DMS 273 (cell line): ENCODE results near the gene CISD3.

Source experiments
- DNase-seq: peaks from one replicate; lab custom pipeline; 2025; ENCODE audit not compliant: unreplicated experiment; lab: John Stamatoyannopoulos, UW

Gene CISD3

DNA sequence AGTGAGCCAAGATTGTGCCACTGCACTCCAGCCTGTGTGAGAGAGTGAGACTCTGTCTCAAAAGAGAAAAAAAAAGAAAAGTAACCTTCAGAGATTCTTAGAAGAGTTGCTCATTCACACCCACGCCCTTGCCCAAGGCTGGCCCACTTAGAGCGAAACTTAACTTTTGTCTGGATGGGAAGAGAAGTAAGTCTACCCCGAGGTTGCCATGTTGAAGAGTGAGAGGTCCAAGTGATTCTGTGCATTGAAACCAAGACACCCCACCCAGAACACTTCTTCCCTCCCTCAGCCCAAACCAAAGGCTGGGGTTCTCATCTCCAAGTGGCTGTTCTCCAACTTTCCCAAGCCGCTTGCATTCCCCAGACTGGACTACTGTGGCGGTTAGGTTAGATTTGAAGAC lies 2.4 kb upstream of the CISD3 start:
- DNase-seq, result no peak

DNA sequence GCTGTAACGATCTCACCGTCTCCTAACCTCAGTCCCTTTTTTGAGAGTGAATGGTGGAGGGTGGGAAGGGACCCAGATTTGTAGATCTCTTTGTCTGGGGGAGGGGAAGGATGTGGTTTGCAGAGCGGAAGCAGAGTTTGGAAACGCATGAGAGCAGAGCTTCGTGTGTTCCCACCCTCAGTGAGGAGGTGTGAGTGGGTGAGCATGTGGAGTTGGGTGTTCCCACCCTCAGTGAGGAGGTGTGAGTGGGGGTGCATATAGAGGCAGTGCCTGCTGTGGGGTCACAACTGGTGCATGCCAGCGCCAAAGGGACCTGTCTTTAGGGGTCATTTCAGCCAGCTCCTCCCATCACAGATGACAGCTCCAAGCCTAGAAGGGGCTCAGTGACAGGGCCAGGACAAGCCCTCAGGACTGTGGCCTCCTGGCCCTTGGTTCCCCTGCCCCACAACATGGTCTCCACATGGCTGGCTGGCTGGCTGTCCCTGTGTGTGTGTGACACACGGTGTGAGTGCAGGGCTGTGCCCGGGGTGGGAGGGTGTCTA lies 1.8 kb upstream of the CISD3 start:
- DNase-seq, result no peak

DNA sequence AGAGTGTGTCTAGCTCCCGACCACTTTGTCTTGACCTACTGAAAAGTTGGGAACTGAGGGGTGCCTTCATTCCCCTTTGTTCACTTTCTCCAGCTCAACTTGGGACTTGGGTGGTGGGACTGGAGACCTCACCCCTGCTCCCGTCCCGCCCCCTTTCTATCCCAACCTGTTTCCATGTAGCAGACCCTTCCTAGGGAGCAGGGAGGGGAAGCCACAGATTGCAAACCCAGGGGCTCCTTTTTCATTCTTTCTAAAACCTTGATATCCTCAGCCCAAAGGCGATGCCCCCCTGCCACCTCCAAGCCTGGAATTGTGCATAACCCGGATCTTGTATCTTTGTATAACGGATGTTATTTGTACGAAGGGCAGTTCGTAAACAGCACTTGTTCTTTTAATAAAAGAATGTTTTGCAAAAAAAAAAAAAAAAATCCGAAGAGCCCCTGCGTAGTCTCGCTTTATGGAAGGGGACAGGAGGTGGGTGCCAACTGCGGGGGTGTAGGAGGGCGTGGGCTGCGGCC lies 714 bp upstream of the CISD3 start:
- DNase-seq, result no peak

DNA sequence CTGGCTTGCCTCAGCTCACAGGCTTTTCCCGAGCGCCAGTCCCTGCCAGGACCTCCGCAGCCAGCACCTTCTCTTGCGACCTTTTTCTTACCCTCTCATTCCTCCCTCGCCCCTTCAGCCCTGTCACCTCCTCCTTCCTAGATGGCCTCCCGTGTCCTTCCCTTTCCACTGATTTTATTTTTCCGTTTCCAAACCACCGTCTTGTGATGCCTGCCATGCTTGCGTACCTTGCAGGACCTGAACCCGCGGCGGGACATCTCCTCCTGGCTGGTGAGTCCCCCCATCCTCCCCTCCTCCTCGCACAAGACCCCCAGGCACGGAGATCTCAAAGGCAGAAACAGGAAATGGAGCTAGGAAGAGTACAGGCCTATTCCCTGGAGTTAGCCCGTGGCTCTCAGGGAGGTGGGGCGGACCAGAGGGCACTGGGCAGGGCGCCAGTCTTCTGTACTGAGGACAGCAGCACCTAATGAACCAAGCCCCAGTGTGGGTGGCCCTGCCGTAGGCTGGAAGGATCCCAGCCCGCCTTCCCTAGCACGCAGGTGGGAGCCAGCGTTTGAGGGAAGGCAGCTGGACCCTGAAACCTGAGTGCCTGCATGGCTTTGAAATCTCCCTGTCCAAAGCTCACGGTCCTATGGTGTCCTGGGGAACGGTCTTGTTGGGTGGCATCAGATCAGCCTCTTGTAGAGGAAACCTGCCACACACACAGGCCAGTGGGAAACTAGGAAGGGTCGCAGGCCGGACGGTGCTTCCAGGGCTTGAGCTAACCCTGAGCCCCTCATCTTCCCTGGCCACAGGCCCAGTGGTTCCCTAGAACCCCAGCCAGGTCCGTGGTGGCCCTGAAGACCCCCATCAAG lies 612 bp downstream of the CISD3 start:
- DNase-seq, result peak; percentile 79

GRCh38 chr17:38731526-38732294 lies 1.6 kb downstream of the CISD3 start:
- DNase-seq, result no peak

GRCh38 chr17:38732376-38733281 lies 2.5 kb downstream of the CISD3 start:
- no peak for DNase-seq

DNA sequence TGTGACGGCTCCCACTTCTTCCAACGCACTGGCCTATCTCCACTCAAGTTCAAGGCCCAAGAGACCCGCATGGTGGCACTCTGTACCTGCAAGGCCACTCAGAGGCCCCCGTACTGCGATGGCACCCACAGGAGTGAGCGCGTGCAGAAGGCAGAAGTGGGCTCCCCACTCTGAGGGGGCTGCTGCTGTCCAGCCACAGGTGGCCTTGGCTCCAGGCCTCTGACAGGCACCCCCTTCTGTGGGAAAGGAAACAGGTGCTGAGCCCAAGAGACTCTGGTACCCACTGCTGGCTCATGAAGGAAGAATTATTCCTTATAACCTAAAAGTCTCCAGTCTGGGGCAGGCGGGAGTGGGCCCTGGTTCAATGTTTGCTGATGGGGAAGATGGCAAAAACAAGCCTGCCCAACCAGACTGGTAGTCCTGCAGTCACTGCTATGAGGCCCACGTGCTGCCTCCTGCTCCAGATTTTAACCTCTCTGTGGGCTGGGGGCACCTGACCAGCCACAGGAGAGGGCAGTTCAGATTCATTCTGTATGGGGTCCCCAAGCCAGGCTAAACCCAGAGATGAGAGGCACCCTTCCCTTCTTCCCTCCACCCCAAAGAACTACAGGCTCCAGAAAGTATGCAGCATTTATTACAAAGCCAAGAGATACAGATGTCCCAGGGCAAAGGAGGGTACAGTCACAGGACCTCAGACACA lies 3.3 kb downstream of the CISD3 start:
- DNase-seq, result no peak

DNA sequence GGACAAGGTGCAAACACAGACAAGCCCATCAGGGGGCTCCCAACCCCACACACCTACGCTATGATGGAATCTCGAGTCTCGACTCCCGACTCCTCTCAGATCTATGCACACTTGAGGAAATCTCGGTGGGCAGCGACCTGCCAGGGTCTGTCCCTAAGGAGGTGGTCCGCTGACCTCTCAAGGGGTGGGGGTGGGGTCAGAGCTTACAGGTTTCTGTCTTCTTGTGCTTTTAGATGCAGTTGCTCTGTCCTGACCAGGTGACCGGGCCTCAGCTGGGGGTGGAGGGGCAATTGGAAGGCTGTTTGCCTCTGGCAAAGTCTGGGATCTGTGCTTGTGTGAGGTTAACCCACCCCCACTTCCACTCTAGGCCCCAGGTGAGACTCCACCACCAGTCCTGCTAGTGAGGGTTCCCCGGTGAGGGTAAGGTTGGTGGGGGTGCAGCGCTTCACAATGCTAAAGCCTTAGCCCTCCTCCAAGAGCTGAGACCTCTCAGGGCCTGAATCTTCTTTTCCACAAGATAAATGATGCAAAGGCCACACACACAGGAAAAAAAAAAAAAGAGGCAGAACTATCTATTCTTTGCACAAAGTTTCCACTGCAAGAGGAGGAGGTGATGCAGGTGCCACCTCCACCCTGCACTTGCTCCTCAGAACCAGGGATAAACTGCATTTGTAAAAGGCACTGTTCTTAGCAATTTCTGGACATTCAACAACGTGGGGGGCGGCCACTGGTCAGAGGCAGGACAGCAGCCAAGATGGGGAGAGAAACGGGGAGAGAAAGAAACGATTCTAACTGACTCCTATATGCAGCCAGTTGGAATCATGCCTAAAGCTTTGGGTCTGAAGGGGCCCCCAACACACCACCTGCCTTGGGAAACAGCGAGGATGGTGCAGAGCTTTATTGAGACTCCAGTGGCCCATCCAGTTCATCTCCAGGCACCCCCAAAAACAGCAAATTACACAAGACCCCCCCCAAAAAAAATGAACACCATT lies 4.1 kb downstream of the CISD3 start:
- DNase-seq, result peak; percentile 62

- DNase-seq, result peak; percentile 78
Measured at GRCh38 chr17:38735161-38735997, 5.2 kb downstream of the CISD3 start.

DNA sequence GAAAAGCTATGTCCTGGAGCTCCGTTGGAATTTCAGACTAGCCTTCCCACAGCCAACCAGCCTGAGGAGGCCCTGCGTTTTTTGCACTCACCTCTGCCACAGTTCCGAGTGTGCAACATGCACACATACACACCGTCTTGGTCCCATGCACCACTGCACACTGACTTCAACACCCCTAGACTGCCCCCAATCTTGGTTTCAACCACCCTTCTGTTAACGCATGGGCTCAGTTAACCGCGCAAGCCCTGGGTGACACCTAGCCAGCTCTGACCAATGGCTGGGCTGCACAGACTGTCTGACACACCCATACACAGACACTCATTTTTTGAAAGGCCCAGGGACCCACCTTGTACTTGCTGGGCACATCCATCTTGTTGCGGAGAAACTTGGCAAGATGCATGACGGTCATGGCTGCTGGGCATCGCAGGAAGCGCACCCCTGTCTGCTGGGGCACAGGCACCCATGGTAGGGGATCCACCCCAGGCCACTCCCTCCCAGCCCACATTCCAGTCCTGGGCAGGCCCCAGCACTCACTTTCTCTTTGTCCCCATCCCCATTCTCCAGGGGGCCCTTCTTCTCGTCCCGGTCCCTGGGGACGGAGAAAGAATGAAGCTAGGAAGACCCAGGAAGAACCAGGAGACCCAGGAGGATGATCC lies 8.0 kb downstream of the CISD3 start:
- no peak for DNase-seq

DNA sequence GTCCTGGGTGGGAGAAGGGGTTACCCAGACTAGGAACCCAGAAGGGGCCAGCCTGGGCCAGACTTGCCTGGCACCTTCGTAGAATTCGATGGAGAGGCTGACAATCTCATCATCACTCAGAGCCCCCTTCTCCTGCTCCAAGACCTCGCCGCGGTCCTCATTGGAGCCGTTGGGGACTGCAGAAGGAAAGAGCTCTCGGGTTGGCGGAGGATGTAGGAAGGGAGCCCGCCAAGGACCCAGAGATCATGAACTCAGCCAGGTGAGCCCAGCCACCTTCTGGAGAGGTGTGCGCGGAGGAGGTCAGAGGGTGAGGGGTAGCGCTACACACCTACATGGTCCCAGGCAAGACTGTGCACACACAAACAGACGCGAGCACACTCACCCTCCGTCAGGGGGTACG lies 8.5 kb downstream of the CISD3 start:
- no peak for DNase-seq

- no peak for DNase-seq
Measured at GRCh38 chr17:38739305-38739704, 9.2 kb downstream of the CISD3 start.

- DNase-seq, result no peak
Measured at GRCh38 chr17:38740044-38740443, 9.9 kb downstream of the CISD3 start.

GRCh38 chr17:38740806-38741205 lies 10.7 kb downstream of the CISD3 start:
- DNase-seq, result no peak

DNA sequence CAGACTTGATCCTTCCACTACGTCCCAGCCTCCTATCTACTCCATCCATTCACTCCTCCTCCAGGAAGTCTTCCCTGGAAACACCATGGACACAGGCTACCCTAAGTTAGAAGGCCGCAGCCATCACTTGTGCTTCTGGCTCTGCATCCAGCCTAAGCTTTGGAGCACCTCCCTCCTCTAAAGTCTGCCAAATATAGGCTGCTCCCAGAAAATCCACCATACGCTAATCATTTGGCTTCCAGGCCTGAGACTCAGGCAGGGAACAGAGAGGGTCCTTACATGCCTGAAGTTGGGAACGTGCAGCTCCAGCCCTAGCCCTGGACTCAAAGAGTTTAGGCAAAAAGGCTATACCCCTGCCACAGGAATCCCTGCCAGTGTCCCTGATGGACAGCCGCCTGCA lies 11.3 kb downstream of the CISD3 start:
- DNase-seq, result no peak

DNA sequence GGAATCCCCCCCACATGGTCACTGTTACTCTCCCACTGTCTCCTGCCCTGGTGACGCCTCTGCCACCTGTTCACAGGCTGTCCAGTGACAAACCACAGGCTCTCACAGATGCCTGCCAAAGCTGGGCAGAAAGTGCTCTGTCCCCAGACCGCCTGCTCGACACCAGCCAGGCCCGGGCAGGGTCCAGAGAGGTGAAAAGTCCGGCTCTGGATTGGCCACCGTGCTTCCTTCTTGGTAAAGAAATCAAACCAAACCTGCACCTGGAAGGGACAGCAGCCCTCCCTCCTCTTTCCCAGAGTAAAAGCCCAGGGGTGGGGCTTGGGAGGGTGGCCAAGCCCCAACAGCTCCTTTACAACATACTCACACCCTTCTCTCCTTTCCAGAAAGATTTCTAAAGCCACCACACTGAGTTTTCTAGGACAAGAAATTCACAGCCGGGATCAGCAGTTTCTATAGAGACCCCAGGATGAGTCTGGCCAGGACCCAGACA lies 11.8 kb downstream of the CISD3 start:
- DNase-seq, result peak; percentile 62
